ENCODE measurements around the gene FAM229A.
"Not testable (repeated sequence)": the region's sequence is repeated elsewhere in the genome, so short reads cannot be mapped to it uniquely, and the experiment has no call there.

Gene FAM229A

GRCh38 chr1:32361308-32361673 lies 994 bp downstream of the FAM229A start:
- peaks cover 21% of the 10 kb centered on the region for H3K36me3 ChIP-seq (ENCODE audit: control insufficient read depth, insufficient read depth, low read length)
- WGBS, 2 experiments: 61 to 62% methylated on average over 35 of the region's 35 CpGs
- peaks cover 28% of the 10 kb centered on the region for H3K27me3 ChIP-seq (ENCODE audit: control insufficient read depth, insufficient read depth, low read length, poor library complexity, severe bottlenecking)
- H3K27ac ChIP-seq (ENCODE audit: insufficient read depth, low read depth, low read length, poor library complexity, severe bottlenecking): no peak overlapping the region
- H3K4me3 ChIP-seq (ENCODE audit: insufficient read depth, low read depth, low read length): peak overlapping the region; percentile 27
- H3K9me3 ChIP-seq (ENCODE audit: control insufficient read depth, low read length): no peaks in the 10 kb centered on the region
- peaks cover 4% of the 10 kb centered on the region for H3K4me1 ChIP-seq (ENCODE audit: control insufficient read depth, insufficient read depth, low read length)

- Histone ChIP-seq H3K4me1 (ENCODE audit: control insufficient read depth, insufficient read depth, low read length) (peaks cover 4% of the 10 kb centered on the region), H3K4me3 (ENCODE audit: insufficient read depth, low read depth, low read length) (no peak overlapping the region), H3K27ac (ENCODE audit: insufficient read depth, low read depth, low read length, poor library complexity, severe bottlenecking) (no peak overlapping the region), H3K27me3 (ENCODE audit: control insufficient read depth, insufficient read depth, low read length, poor library complexity, severe bottlenecking) (peaks cover 28% of the 10 kb centered on the region), H3K9me3 (ENCODE audit: control insufficient read depth, low read length) (no peaks in the 10 kb centered on the region), H3K36me3 (ENCODE audit: control insufficient read depth, insufficient read depth, low read length) (no peaks in the 10 kb centered on the region)
- WGBS, 2 experiments: 85 to 88% methylated on average over 3 of the region's 3 CpGs
These were observed 3.9 kb downstream of the FAM229A start for GRCh38 chr1:32358435-32358834.

GRCh38 chr1:32357614-32358013 lies 4.7 kb downstream of the FAM229A start:
- Histone ChIP-seq H3K4me1 (ENCODE audit: control insufficient read depth, insufficient read depth, low read length) (peaks cover 8% of the 10 kb centered on the region), H3K9me3 (ENCODE audit: control insufficient read depth, low read length) (no peaks in the 10 kb centered on the region), H3K4me3 (ENCODE audit: insufficient read depth, low read depth, low read length) (no peak overlapping the region), H3K27me3 (ENCODE audit: control insufficient read depth, insufficient read depth, low read length, poor library complexity, severe bottlenecking) (peaks cover 25% of the 10 kb centered on the region), H3K27ac (ENCODE audit: insufficient read depth, low read depth, low read length, poor library complexity, severe bottlenecking) (no peak overlapping the region), H3K36me3 (ENCODE audit: control insufficient read depth, insufficient read depth, low read length) (no peaks in the 10 kb centered on the region)
- WGBS, 2 experiments: 88 to 90% methylated on average over 6 of the region's 6 CpGs

- H3K9me3 ChIP-seq (ENCODE audit: control insufficient read depth, low read length): no peaks in the 10 kb centered on the region
- H3K27me3 ChIP-seq (ENCODE audit: control insufficient read depth, insufficient read depth, low read length, poor library complexity, severe bottlenecking): peaks cover 14% of the 10 kb centered on the region
- H3K36me3 ChIP-seq (ENCODE audit: control insufficient read depth, insufficient read depth, low read length): no peaks in the 10 kb centered on the region
- peaks cover 11% of the 10 kb centered on the region for H3K4me1 ChIP-seq (ENCODE audit: control insufficient read depth, insufficient read depth, low read length)
- no peak overlapping the region for H3K4me3 ChIP-seq (ENCODE audit: insufficient read depth, low read depth, low read length)
- 91 to 93% methylated on average over 1 of the region's 1 CpG for WGBS, 2 experiments
- H3K27ac ChIP-seq (ENCODE audit: insufficient read depth, low read depth, low read length, poor library complexity, severe bottlenecking): no peak overlapping the region
These were observed 5.8 kb downstream of the FAM229A start for GRCh38 chr1:32356478-32356877.

GRCh38 chr1:32355778-32356177 lies 6.5 kb downstream of the FAM229A start:
- not testable (repeated sequence) for H3K9me3 ChIP-seq (ENCODE audit: control insufficient read depth, low read length); H3K27ac ChIP-seq (ENCODE audit: insufficient read depth, low read depth, low read length, poor library complexity, severe bottlenecking); H3K27me3 ChIP-seq (ENCODE audit: control insufficient read depth, insufficient read depth, low read length, poor library complexity, severe bottlenecking); H3K4me3 ChIP-seq (ENCODE audit: insufficient read depth, low read depth, low read length); H3K36me3 ChIP-seq (ENCODE audit: control insufficient read depth, insufficient read depth, low read length)
- 86 to 91% methylated on average over 6 of the region's 6 CpGs for WGBS, 2 experiments
- H3K4me1 ChIP-seq (ENCODE audit: control insufficient read depth, insufficient read depth, low read length): peaks cover 11% of the 10 kb centered on the region

- WGBS, 2 experiments: 62% methylated on average over 2 of the region's 2 CpGs
- peaks cover 4% of the 10 kb centered on the region for H3K9me3 ChIP-seq (ENCODE audit: control insufficient read depth, low read length)
- H3K4me1 ChIP-seq (ENCODE audit: control insufficient read depth, insufficient read depth, low read length): peaks cover 11% of the 10 kb centered on the region
- H3K36me3 ChIP-seq (ENCODE audit: control insufficient read depth, insufficient read depth, low read length): no peaks in the 10 kb centered on the region
- no peak overlapping the region for H3K4me3 ChIP-seq (ENCODE audit: insufficient read depth, low read depth, low read length)
- peaks cover 10% of the 10 kb centered on the region for H3K27me3 ChIP-seq (ENCODE audit: control insufficient read depth, insufficient read depth, low read length, poor library complexity, severe bottlenecking)
- H3K27ac ChIP-seq (ENCODE audit: insufficient read depth, low read depth, low read length, poor library complexity, severe bottlenecking): no peak overlapping the region
These were observed 8.3 kb downstream of the FAM229A start for GRCh38 chr1:32353886-32354570.

GRCh38 chr1:32353431-32353830 lies 8.9 kb downstream of the FAM229A start:
- H3K36me3 ChIP-seq (ENCODE audit: control insufficient read depth, insufficient read depth, low read length): no peaks in the 10 kb centered on the region
- 83 to 89% methylated on average over 2 of the region's 2 CpGs for WGBS, 2 experiments
- H3K27me3 ChIP-seq (ENCODE audit: control insufficient read depth, insufficient read depth, low read length, poor library complexity, severe bottlenecking): peaks cover 10% of the 10 kb centered on the region
- H3K4me1 ChIP-seq (ENCODE audit: control insufficient read depth, insufficient read depth, low read length): peaks cover 11% of the 10 kb centered on the region
- H3K9me3 ChIP-seq (ENCODE audit: control insufficient read depth, low read length): peaks cover 4% of the 10 kb centered on the region
- H3K27ac ChIP-seq (ENCODE audit: insufficient read depth, low read depth, low read length, poor library complexity, severe bottlenecking): no peak overlapping the region
- H3K4me3 ChIP-seq (ENCODE audit: insufficient read depth, low read depth, low read length): no peak overlapping the region

- Histone ChIP-seq H3K4me3 (ENCODE audit: insufficient read depth, low read depth, low read length) (no peak overlapping the region), H3K4me1 (ENCODE audit: control insufficient read depth, insufficient read depth, low read length) (peaks cover 11% of the 10 kb centered on the region), H3K9me3 (ENCODE audit: control insufficient read depth, low read length) (peaks cover 4% of the 10 kb centered on the region), H3K27me3 (ENCODE audit: control insufficient read depth, insufficient read depth, low read length, poor library complexity, severe bottlenecking) (peaks cover 10% of the 10 kb centered on the region), H3K36me3 (ENCODE audit: control insufficient read depth, insufficient read depth, low read length) (no peaks in the 10 kb centered on the region), H3K27ac (ENCODE audit: insufficient read depth, low read depth, low read length, poor library complexity, severe bottlenecking) (no peak overlapping the region)
- WGBS, 2 experiments: 87 to 88% methylated on average over 2 of the region's 2 CpGs
These were observed 9.4 kb downstream of the FAM229A start for GRCh38 chr1:32352831-32353383.

GRCh38 chr1:32352239-32352745 lies 10.0 kb downstream of the FAM229A start:
- WGBS, 2 experiments: 60 to 64% methylated on average over 8 of the region's 8 CpGs
- Histone ChIP-seq H3K27me3 (ENCODE audit: control insufficient read depth, insufficient read depth, low read length, poor library complexity, severe bottlenecking) (peaks cover 10% of the 10 kb centered on the region), H3K36me3 (ENCODE audit: control insufficient read depth, insufficient read depth, low read length) (no peaks in the 10 kb centered on the region), H3K9me3 (ENCODE audit: control insufficient read depth, low read length) (peaks cover 4% of the 10 kb centered on the region), H3K4me3 (ENCODE audit: insufficient read depth, low read depth, low read length) (peak overlapping the region; percentile 69), H3K4me1 (ENCODE audit: control insufficient read depth, insufficient read depth, low read length) (peaks cover 11% of the 10 kb centered on the region), H3K27ac (ENCODE audit: insufficient read depth, low read depth, low read length, poor library complexity, severe bottlenecking) (no peak overlapping the region)

- H3K27ac ChIP-seq (ENCODE audit: insufficient read depth, low read depth, low read length, poor library complexity, severe bottlenecking): peak overlapping the region; percentile 77
- peaks cover 11% of the 10 kb centered on the region for H3K4me1 ChIP-seq (ENCODE audit: control insufficient read depth, insufficient read depth, low read length)
- 2 to 3% methylated on average over 74 to 75 of the region's 75 CpGs for WGBS, 2 experiments
- no peaks in the 10 kb centered on the region for H3K36me3 ChIP-seq (ENCODE audit: control insufficient read depth, insufficient read depth, low read length)
- H3K9me3 ChIP-seq (ENCODE audit: control insufficient read depth, low read length): peaks cover 4% of the 10 kb centered on the region
- H3K27me3 ChIP-seq (ENCODE audit: control insufficient read depth, insufficient read depth, low read length, poor library complexity, severe bottlenecking): peaks cover 10% of the 10 kb centered on the region
- H3K4me3 ChIP-seq (ENCODE audit: insufficient read depth, low read depth, low read length): peak overlapping the region; percentile 69
These were observed 10.7 kb downstream of the FAM229A start for GRCh38 chr1:32351399-32352238.
